ENCODE results near the gene PPP2R2B. TPM values are rescaled to one million over a fixed set of nuclear protein-coding genes. Genes with fewer than 3 reads are reported as not detected.

Gene PPP2R2B
- total and polyA plus RNA-seq, 2 donors (not counting 3 experiments of a cell fraction or from before 2014, with no cell fraction given) = not detected

- CTCF ChIA-PET = no interaction called here
- intact Hi-C loops (cut with micrococcal nuclease) = no loop called here
- no peak overlapping the region for H3K27ac ChIP-seq (ENCODE audit: insufficient read depth, low read depth, low read length)
- no peaks in the 10 kb centered on the region for H3K9me3 ChIP-seq (replicated peaks; ENCODE audit: control insufficient read depth, insufficient read depth, low read length)
- H2AFZ ChIP-seq (ENCODE audit: low read depth, low read length) = no peak overlapping the region
- dilution Hi-C loops (cut with MboI; ENCODE audit: extremely low pct_ligation_motif_present, low sequenced_read_pairs) = no loop called here
- no peaks in the 10 kb centered on the region for H3K4me1 ChIP-seq (ENCODE audit: control insufficient read depth, extremely low read depth, insufficient read depth, low read length)
- no peaks in the 10 kb centered on the region for H3K27me3 ChIP-seq (ENCODE audit: control insufficient read depth in 2 of 2, insufficient read depth in 2 of 2, low read length in 2 of 2)
- no peaks in the 10 kb centered on the region for H3K36me3 ChIP-seq (ENCODE audit: control insufficient read depth in 2 of 2, extremely low read depth in 1 of 2, insufficient read depth in 2 of 2, low read length in 2 of 2)
- POLR2A ChIA-PET = no interaction called here
- TF ChIP-seq, protein P1, sequence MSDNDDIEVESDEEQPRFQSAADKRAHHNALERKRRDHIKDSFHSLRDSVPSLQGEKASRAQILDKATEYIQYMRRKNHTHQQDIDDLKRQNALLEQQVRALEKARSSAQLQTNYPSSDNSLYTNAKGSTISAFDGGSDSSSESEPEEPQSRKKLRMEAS (IDR thresholded peaks at IDR 0.05; ENCODE audit: insufficient read depth, insufficient read length) = no peak
- TF ChIP-seq CTCF (IDR thresholded peaks at IDR 0.05; ENCODE audit: extremely low read depth in 1 of 2, insufficient read depth in 1 of 2, low read depth in 1 of 2, low read length in 2 of 2) (no peak), MYC (IDR thresholded peaks at IDR 0.05; ENCODE audit: low read depth, low read length) (no peak), JUN (IDR thresholded peaks at IDR 0.05; ENCODE audit: borderline replicate concordance, insufficient read depth, insufficient read length, low read depth) (no peak)
- H3K4me3 ChIP-seq (replicated peaks in 1 of 3; ENCODE audit: insufficient read depth in 1 of 3, low read depth in 1 of 3, low read length in 3 of 3) = no peak overlapping the region
- FAIRE-seq (no peak), DNase-seq (ENCODE audit: low read depth, low spot score) (no peak)
- no peaks in the 10 kb centered on the region for H3K9me1 ChIP-seq (replicated peaks; ENCODE audit: control insufficient read depth, extremely low read depth, insufficient read depth, low read length)
- H3K4me2 ChIP-seq (ENCODE audit: insufficient read depth, low read length) = no peak overlapping the region
- no peak overlapping the region for H3K9ac ChIP-seq (replicated peaks; ENCODE audit: extremely low read depth, insufficient read depth, low read length)
- no peaks in the 10 kb centered on the region for H4K20me1 ChIP-seq (replicated peaks; ENCODE audit: control insufficient read depth, extremely low read depth, insufficient read depth, low read length)
- BruUV-seq (replicated peaks) = no TSS peak
- H3K79me2 ChIP-seq (ENCODE audit: control insufficient read depth, insufficient read depth, low read length) = no peaks in the 10 kb centered on the region
Observed at GRCh38 chr5:146917931-146918330, 39.4 kb upstream of the PPP2R2B start.

GRCh38 chr5:146912874-146913273, 34.3 kb upstream of the PPP2R2B start:
- FAIRE-seq = no peak
- TF ChIP-seq, protein P1 (IDR thresholded peaks at IDR 0.05; ENCODE audit: insufficient read depth, insufficient read length) = no peak
- TF ChIP-seq JUN (IDR thresholded peaks at IDR 0.05; ENCODE audit: borderline replicate concordance, insufficient read depth, insufficient read length, low read depth) = no peak
- TF ChIP-seq POLR2A (IDR thresholded peaks at IDR 0.05; ENCODE audit: low read depth, low read length) = no peak
- TF ChIP-seq CTCF (IDR thresholded peaks at IDR 0.05; ENCODE audit: extremely low read depth in 1 of 2, insufficient read depth in 1 of 2, low read depth in 1 of 2, low read length in 2 of 2) = no peak
- no peak for TF ChIP-seq MYC (IDR thresholded peaks at IDR 0.05; ENCODE audit: low read depth, low read length)
- no peak for TF ChIP-seq GATA2 (IDR thresholded peaks at IDR 0.05; ENCODE audit: insufficient read depth, insufficient read length, low read depth, low read length)
- TF ChIP-seq FOS (IDR thresholded peaks at IDR 0.05; ENCODE audit: borderline replicate concordance, insufficient read depth, low read length) = no peak
- TF ChIP-seq EZH2 (IDR thresholded peaks at IDR 0.05; ENCODE audit: borderline replicate concordance, low read depth, low read length, severe bottlenecking) = no peak
- no peak for TF ChIP-seq POLR2AphosphoS5 (IDR thresholded peaks at IDR 0.05; ENCODE audit: insufficient read depth, low read depth, low read length)
- H4K20me1 ChIP-seq (replicated peaks; ENCODE audit: control insufficient read depth, extremely low read depth, insufficient read depth, low read length) = no peaks in the 10 kb centered on the region
- no TSS peak for BruUV-seq (replicated peaks)
- no peak overlapping the region for H2AFZ ChIP-seq (ENCODE audit: low read depth, low read length)
- no peak overlapping the region for H3K27ac ChIP-seq (ENCODE audit: insufficient read depth, low read depth, low read length)
- H3K4me2 ChIP-seq (ENCODE audit: insufficient read depth, low read length) = no peak overlapping the region
- no peak overlapping the region for H3K9ac ChIP-seq (replicated peaks; ENCODE audit: extremely low read depth, insufficient read depth, low read length)
- POLR2A ChIA-PET = no interaction called here
- H3K4me1 ChIP-seq (ENCODE audit: control insufficient read depth, extremely low read depth, insufficient read depth, low read length) = no peaks in the 10 kb centered on the region
- CTCF ChIA-PET = no interaction called here
- no peaks in the 10 kb centered on the region for H3K9me3 ChIP-seq (replicated peaks; ENCODE audit: control insufficient read depth, insufficient read depth, low read length)
- no peak for DNase-seq (ENCODE audit: low read depth, low spot score)
- no peaks in the 10 kb centered on the region for H3K36me3 ChIP-seq (ENCODE audit: control insufficient read depth in 2 of 2, extremely low read depth in 1 of 2, insufficient read depth in 2 of 2, low read length in 2 of 2)
- no peaks in the 10 kb centered on the region for H3K9me1 ChIP-seq (replicated peaks; ENCODE audit: control insufficient read depth, extremely low read depth, insufficient read depth, low read length)
- no peaks in the 10 kb centered on the region for H3K79me2 ChIP-seq (ENCODE audit: control insufficient read depth, insufficient read depth, low read length)
- H3K4me3 ChIP-seq (replicated peaks in 1 of 3; ENCODE audit: insufficient read depth in 1 of 3, low read depth in 1 of 3, low read length in 3 of 3) = no peak overlapping the region
- dilution Hi-C loops (cut with MboI; ENCODE audit: extremely low pct_ligation_motif_present, low sequenced_read_pairs) (no loop called here), intact Hi-C loops (cut with micrococcal nuclease) (no loop called here)
- H3K27me3 ChIP-seq (ENCODE audit: control insufficient read depth in 2 of 2, insufficient read depth in 2 of 2, low read length in 2 of 2) = no peaks in the 10 kb centered on the region
